ENCODE measurements around the gene COPZ1. TPM values are rescaled to one million over a fixed set of nuclear protein-coding genes. Genes with fewer than 3 reads are reported as not detected.
A peak's percentile ranks its signal among the peaks of the same experiment; 100 is the strongest.

Gene COPZ1
- total and polyA plus RNA-seq, 9 of the 15 experiments (the other 6 are each of a cell fraction or from before 2014, with no cell fraction given): 137 to 487 (median 233) TPM

GRCh38 chr12:54360717-54361456 is 36.0 kb downstream of the COPZ1 start (continued):
- TF ChIP-seq TSHZ1 (CRISPR knock-in tag; IDR thresholded peaks at IDR 0.05) (no peak), ZNF217 (CRISPR knock-in tag; IDR thresholded peaks at IDR 0.05) (no peak), BRD4 (IDR thresholded peaks at IDR 0.05) (no peak), KLF1 (tag; IDR thresholded peaks at IDR 0.05) (no peak), BACH1 (tag; IDR thresholded peaks at IDR 0.05) (no peak), HINFP (tag; conservative IDR thresholded peaks at IDR 0.05; ENCODE audit: low read depth) (no peak), HSF4 (CRISPR knock-in tag; IDR thresholded peaks at IDR 0.05; ENCODE audit: borderline replicate concordance) (no peak), HDAC3 (IDR thresholded peaks at IDR 0.05; ENCODE audit: borderline replicate concordance, partially characterized antibody) (no peak), ZNF384 (IDR thresholded peaks at IDR 0.05; ENCODE audit: low read depth, low read length) (peak; percentile 55), MCM7 (IDR thresholded peaks at IDR 0.05) (no peak), MTA1 (IDR thresholded peaks at IDR 0.05; ENCODE audit: borderline replicate concordance) (no peak), CAMTA2 (CRISPR knock-in tag; conservative IDR thresholded peaks at IDR 0.05) (no peak), ZNF696 (CRISPR knock-in tag; conservative IDR thresholded peaks at IDR 0.05) (no peak), MXI1 (IDR thresholded peaks at IDR 0.05; ENCODE audit: low read depth, low read length) (no peak), CCNT2 (IDR thresholded peaks at IDR 0.05; ENCODE audit: borderline replicate concordance, extremely low read depth, insufficient read length, low read depth, low read length) (no peak), ATF3 (IDR thresholded peaks at IDR 0.05) (peak; percentile 62), ATF3 (CRISPR knock-in tag; conservative IDR thresholded peaks at IDR 0.05) (no peak), ZNF780A (CRISPR knock-in tag; IDR thresholded peaks at IDR 0.05) (no peak), FOXK1 (CRISPR knock-in tag; IDR thresholded peaks at IDR 0.05; ENCODE audit: borderline replicate concordance) (0 out of 2 replicates have a peak, but pooled peaks have one; percentile 38), HES1 (IDR thresholded peaks at IDR 0.05; ENCODE audit: low read depth) (no peak), EP300 (IDR thresholded peaks at IDR 0.05; ENCODE audit: low read length) (no peak), KDM1A (IDR thresholded peaks at IDR 0.05) (no peak)
